Lower lobe of right lung (tissue), 2 donors: ENCODE results near the gene CNTN4. TPM values are rescaled to one million over a fixed set of nuclear protein-coding genes. Genes with fewer than 3 reads are reported as not detected.

Source experiments
- ATAC-seq, 2 donors: fragments of 200-7000 bp; cut with Tn5 transposase; one replicate each; pipeline ENCODE4 v1.9.1; 2020 to 2022; ENCODE audit warnings: mild to moderate bottlenecking in 2 of 2, moderate library complexity in 2 of 2
- DNase-seq: peaks from one replicate; pipeline ENCODE4 v3.0.0-alpha.2; 2020
- H3K27ac ChIP-seq: fragments of 200-600 bp; one replicate; pipeline ENCODE4 v1.8.0; 2022
- H3K27me3 ChIP-seq: fragments of 200-600 bp; one replicate; pipeline ENCODE4 v1.8.0; 2022; ENCODE audit warnings: low read depth
- H3K36me3 ChIP-seq: fragments of 200-600 bp; one replicate; pipeline ENCODE4 v1.8.0; 2022; ENCODE audit warnings: mild to moderate bottlenecking
- H3K4me1 ChIP-seq: fragments of 200-600 bp; one replicate; pipeline ENCODE4 v1.8.0; 2022
- H3K4me3 ChIP-seq: fragments of 200-600 bp; one replicate; pipeline ENCODE4 v1.8.0; 2022; ENCODE audit warnings: mild to moderate bottlenecking
- H3K9me3 ChIP-seq: fragments of 200-600 bp; one replicate; pipeline ENCODE4 v1.8.0; 2022
- CTCF ChIP-seq: fragments of 200-600 bp; IDR thresholded peaks from one replicate; pipeline ENCODE4 v1.8.0; 2022; ENCODE audit warnings: antibody characterized with exemption, mild to moderate bottlenecking
- intact Hi-C: fragments of 100-400 bp; cut with DNase I; formaldehyde crosslinking; loops from one replicate; pipeline ENCODE4 v1.11.0; 2022
- total RNA-seq: library from RNA; stranded (reverse); fragmentation: NEBNext Ultra II Directional; extraction: Animal tissue kit (Norgen Biotek cat#: 25700); gene quantifications from one replicate; pipeline ENCODE4 v1.2.1, GENCODE V29; 2021
- donor health status: DM: no; HTN: yes; CAD: no; lungs with severe emphysema.

The CNTN4 gene
- total RNA-seq, 1 donor from 2014 or later, result 10.4 TPM

- no peak for ATAC-seq
- Histone ChIP-seq H3K27me3 (no peaks in the 10 kb centered on the region), H3K27ac (no peak overlapping the region), H3K36me3 (no peaks in the 10 kb centered on the region), H3K4me1 (no peaks in the 10 kb centered on the region), H3K9me3 (no peaks in the 10 kb centered on the region), H3K4me3 (no peak overlapping the region)
- no peak for TF ChIP-seq CTCF
- intact Hi-C loops, result no loop called here
- no peak for DNase-seq
These were observed 636.8 kb downstream of the CNTN4 start for GRCh38 chr3:2735392-2735894.

GRCh38 chr3:2741516-2741915 lies 642.9 kb downstream of the CNTN4 start:
- H3K4me1 ChIP-seq, result no peaks in the 10 kb centered on the region
- intact Hi-C loops, result no loop called here
- no peaks in the 10 kb centered on the region for H3K36me3 ChIP-seq
- TF ChIP-seq CTCF, result no peak
- no peak for ATAC-seq
- H3K27ac ChIP-seq, result no peak overlapping the region
- no peak overlapping the region for H3K4me3 ChIP-seq
- H3K9me3 ChIP-seq, result no peaks in the 10 kb centered on the region
- no peaks in the 10 kb centered on the region for H3K27me3 ChIP-seq
- DNase-seq, result no peak

- H3K27me3 ChIP-seq, result no peaks in the 10 kb centered on the region
- H3K36me3 ChIP-seq, result no peaks in the 10 kb centered on the region
- no peak overlapping the region for H3K4me3 ChIP-seq
- H3K27ac ChIP-seq, result no peak overlapping the region
- no peak for TF ChIP-seq CTCF
- no peaks in the 10 kb centered on the region for H3K4me1 ChIP-seq
- intact Hi-C loops, result no loop called here
- DNase-seq, result no peak
- ATAC-seq, result peak in 1 of 2 donors; percentile 28
- no peaks in the 10 kb centered on the region for H3K9me3 ChIP-seq
These were observed 666.4 kb downstream of the CNTN4 start for GRCh38 chr3:2765002-2765579.

GRCh38 chr3:2770451-2770850 lies 671.8 kb downstream of the CNTN4 start:
- Histone ChIP-seq H3K4me3 (no peak overlapping the region), H3K27ac (no peak overlapping the region), H3K27me3 (no peaks in the 10 kb centered on the region), H3K9me3 (no peaks in the 10 kb centered on the region), H3K4me1 (no peaks in the 10 kb centered on the region), H3K36me3 (no peaks in the 10 kb centered on the region)
- DNase-seq (no peak), ATAC-seq (no peak)
- intact Hi-C loops, result no loop called here
- no peak for TF ChIP-seq CTCF

GRCh38 chr3:2771193-2771592 lies 672.5 kb downstream of the CNTN4 start:
- DNase-seq, result no peak
- intact Hi-C loops, result no loop called here
- TF ChIP-seq CTCF, result no peak
- no peaks in the 10 kb centered on the region for H3K27me3 ChIP-seq
- no peak overlapping the region for H3K27ac ChIP-seq
- H3K4me1 ChIP-seq, result no peaks in the 10 kb centered on the region
- ATAC-seq, result no peak
- H3K36me3 ChIP-seq, result no peaks in the 10 kb centered on the region
- no peaks in the 10 kb centered on the region for H3K9me3 ChIP-seq
- H3K4me3 ChIP-seq, result no peak overlapping the region
